NT2/D1 (cell line): Measurements from ENCODE around the gene MYPN.

Experiments used
- DNase-seq: peaks from one replicate; pipeline ENCODE4 v3.0.0-alpha.2; 2011; ENCODE audit warnings: low read depth, low spot score
- H3K27me3 ChIP-seq: 2 replicates; pipeline ENCODE4 v1.6.0; 2011; ENCODE audit warnings: mild to moderate bottlenecking; ENCODE audit not compliant: insufficient read length, insufficient read depth
- H3K36me3 ChIP-seq: 2 replicates; pipeline ENCODE4 v1.6.1; 2011; ENCODE audit warnings: mild to moderate bottlenecking, low read length, mixed read lengths; ENCODE audit not compliant: insufficient read depth, insufficient read length
- H3K4me1 ChIP-seq: 2 replicates; pipeline ENCODE4 v1.5.1; 2011; ENCODE audit not compliant: insufficient read depth, insufficient read length
- H3K4me3 ChIP-seq: 2 replicates; pipeline ENCODE4 v1.5.1; 2011; ENCODE audit warnings: low read depth; ENCODE audit not compliant: insufficient read length
- H3K9ac ChIP-seq: 2 replicates; pipeline ENCODE4 v1.6.0; 2011; ENCODE audit warnings: low read depth; ENCODE audit not compliant: insufficient read length
- H3K9me3 ChIP-seq: 2 replicates; pipeline ENCODE4 v1.5.1; 2011; ENCODE audit warnings: mild to moderate bottlenecking, low read length; ENCODE audit not compliant: insufficient read depth
- SUZ12 ChIP-seq: IDR thresholded peaks from 2 replicates; pipeline ENCODE4 v1.6.1; 2011; ENCODE audit not compliant: insufficient read length, insufficient read depth; ENCODE audit errors: extremely low read depth
- YY1 ChIP-seq: IDR thresholded peaks from 2 replicates; pipeline ENCODE4 v1.6.1; 2011; ENCODE audit not compliant: insufficient read length, insufficient read depth
- ZNF274 ChIP-seq: IDR thresholded peaks from 2 replicates; pipeline ENCODE4 v1.6.1; 2011; ENCODE audit warnings: mild to moderate bottlenecking, low read depth, low read length

The MYPN gene

GRCh38 chr10:68212721-68213352 lies 103.5 kb downstream of the MYPN start:
- Histone ChIP-seq H3K36me3 (no peaks in the 10 kb centered on the region), H3K4me1 (no peaks in the 10 kb centered on the region), H3K9ac (no peak overlapping the region), H3K9me3 (no peaks in the 10 kb centered on the region), H3K4me3 (no peak overlapping the region), H3K27me3 (no peaks in the 10 kb centered on the region)
- no peak for DNase-seq
- TF ChIP-seq YY1 (no peak), SUZ12 (no peak), ZNF274 (no peak)

- no peak for TF ChIP-seq YY1
- TF ChIP-seq SUZ12, result no peak
- no peak for TF ChIP-seq ZNF274
- Histone ChIP-seq H3K9ac (no peak overlapping the region), H3K36me3 (no peaks in the 10 kb centered on the region), H3K27me3 (no peaks in the 10 kb centered on the region), H3K4me1 (no peaks in the 10 kb centered on the region), H3K9me3 (no peaks in the 10 kb centered on the region), H3K4me3 (no peak overlapping the region)
- DNase-seq, result no peak
Measured at GRCh38 chr10:68218786-68219185, 109.5 kb downstream of the MYPN start.

DNA sequence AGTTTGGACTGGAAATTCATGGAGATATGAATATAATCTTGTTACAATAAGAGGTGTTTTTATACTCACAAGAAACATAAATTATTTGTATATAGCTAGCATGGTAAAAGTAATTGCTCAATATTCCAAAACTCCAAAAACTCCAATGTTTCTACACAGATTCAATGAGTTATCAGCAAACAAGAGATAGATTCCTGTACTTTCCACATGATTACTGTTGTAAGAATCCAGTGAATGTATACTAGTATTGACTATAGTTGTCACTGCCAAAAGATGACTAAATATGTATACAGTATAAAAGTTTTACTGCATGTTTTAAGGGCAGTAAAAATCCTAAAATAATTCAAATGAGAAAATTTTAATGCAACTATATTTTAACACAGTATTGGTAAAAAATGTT lies 111.9 kb downstream of the MYPN start:
- Histone ChIP-seq H3K9me3 (no peaks in the 10 kb centered on the region), H3K4me3 (no peak overlapping the region), H3K27me3 (no peaks in the 10 kb centered on the region), H3K36me3 (no peaks in the 10 kb centered on the region), H3K4me1 (no peaks in the 10 kb centered on the region), H3K9ac (no peak overlapping the region)
- TF ChIP-seq ZNF274, result no peak
- DNase-seq, result no peak

- no peak for DNase-seq
- no peak for TF ChIP-seq ZNF274
- TF ChIP-seq YY1, result no peak
- no peak for TF ChIP-seq SUZ12
- H3K9ac ChIP-seq, result no peak overlapping the region
- no peaks in the 10 kb centered on the region for H3K4me1 ChIP-seq
- no peaks in the 10 kb centered on the region for H3K36me3 ChIP-seq
- H3K27me3 ChIP-seq, result no peaks in the 10 kb centered on the region
- no peaks in the 10 kb centered on the region for H3K9me3 ChIP-seq
- H3K4me3 ChIP-seq, result no peak overlapping the region
Measured at GRCh38 chr10:68222391-68222790, 113.1 kb downstream of the MYPN start.

DNA sequence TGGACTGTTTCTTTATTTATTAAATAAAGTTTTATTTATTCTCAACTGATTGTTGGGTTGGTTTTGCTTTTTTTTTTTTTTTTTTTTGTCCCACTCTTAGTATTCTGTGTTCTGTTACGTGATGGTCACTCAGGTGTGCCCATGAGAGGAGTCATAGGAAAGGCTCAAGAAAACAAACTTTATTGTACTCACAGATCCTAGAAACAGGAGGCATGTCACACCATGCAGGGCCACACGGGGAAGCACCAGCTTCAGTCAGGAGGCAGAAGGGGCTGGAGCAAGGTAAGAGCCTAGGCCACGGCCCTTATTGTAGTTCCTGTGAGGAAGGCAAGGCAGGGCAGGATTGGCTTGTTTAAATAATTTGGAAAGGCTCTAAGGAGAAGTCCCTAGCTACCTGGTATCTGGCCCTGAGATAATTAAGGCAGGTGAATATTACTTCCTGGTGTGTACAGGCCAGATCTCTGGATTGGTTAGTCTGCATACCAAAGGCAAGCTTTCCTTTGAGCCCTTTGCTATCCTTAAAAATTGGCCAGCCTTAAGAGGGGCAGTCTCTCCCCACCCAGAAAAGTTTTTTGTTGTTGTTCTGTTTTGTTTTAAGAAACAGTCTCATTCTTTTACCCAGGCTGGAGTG lies 114.4 kb downstream of the MYPN start:
- H3K4me3 ChIP-seq, result no peak overlapping the region
- no peak for DNase-seq
- no peak for TF ChIP-seq SUZ12
- no peak for TF ChIP-seq ZNF274
- TF ChIP-seq YY1, result no peak
- no peak overlapping the region for H3K9ac ChIP-seq
- H3K9me3 ChIP-seq, result no peaks in the 10 kb centered on the region
- no peaks in the 10 kb centered on the region for H3K4me1 ChIP-seq
- H3K36me3 ChIP-seq, result no peaks in the 10 kb centered on the region
- no peaks in the 10 kb centered on the region for H3K27me3 ChIP-seq

- no peak for DNase-seq
- no peak for TF ChIP-seq SUZ12
- no peak for TF ChIP-seq YY1
- Histone ChIP-seq H3K9me3 (no peaks in the 10 kb centered on the region), H3K9ac (no peak overlapping the region), H3K36me3 (no peaks in the 10 kb centered on the region), H3K27me3 (peaks cover 6% of the 10 kb centered on the region), H3K4me3 (no peak overlapping the region), H3K4me1 (no peaks in the 10 kb centered on the region)
Measured at GRCh38 chr10:68224810-68225209, 115.5 kb downstream of the MYPN start.

DNA sequence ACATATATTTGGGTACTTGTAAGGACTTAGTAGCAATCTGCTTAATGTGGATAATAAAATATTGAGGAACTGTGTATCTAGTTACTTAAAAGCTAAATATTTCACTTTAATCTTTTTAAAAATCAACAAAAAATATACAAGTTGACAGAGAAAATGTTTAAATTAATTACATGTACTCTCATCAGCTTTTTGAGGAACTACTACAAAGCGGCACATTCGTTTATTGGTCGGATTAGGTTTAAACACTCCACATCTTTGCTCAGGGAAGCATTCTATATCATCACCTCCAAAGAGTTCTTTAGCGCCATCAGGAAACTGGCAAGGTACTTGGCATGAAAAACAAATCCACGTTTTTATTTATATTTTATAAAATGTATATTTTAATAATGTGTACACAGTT lies 121.0 kb downstream of the MYPN start:
- H3K9me3 ChIP-seq, result no peaks in the 10 kb centered on the region
- H3K4me1 ChIP-seq, result no peaks in the 10 kb centered on the region
- TF ChIP-seq ZNF274, result no peak
- no peak for TF ChIP-seq YY1
- TF ChIP-seq SUZ12, result no peak
- H3K9ac ChIP-seq, result no peak overlapping the region
- no peak for DNase-seq
- no peaks in the 10 kb centered on the region for H3K36me3 ChIP-seq
- H3K4me3 ChIP-seq, result no peak overlapping the region
- peaks cover 32% of the 10 kb centered on the region for H3K27me3 ChIP-seq
